Measurements from ENCODE around the gene PCGF1.

PCGF1 gene

DNA sequence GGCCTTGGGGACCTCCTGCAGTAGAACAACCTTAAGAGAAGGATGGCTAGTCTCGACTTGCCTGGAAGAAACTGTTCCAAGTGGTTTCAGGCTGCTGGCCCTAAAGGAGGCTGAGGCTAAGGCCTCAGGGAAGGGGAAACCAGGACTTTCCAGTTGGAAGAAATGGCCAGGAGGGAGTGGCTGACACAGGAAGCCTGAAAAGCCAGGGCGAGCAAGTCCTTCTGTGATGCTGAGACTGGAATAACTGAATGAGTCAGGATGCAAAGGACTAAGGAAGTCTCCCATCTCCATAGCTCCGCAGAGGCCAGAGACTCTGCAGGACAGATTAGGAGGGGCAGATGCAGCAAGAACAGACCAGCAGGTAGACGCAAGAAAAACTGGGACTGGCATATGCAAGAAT lies 29.6 kb upstream of the PCGF1 start:
- FAIRE-seq (no peak), DNase-seq (ENCODE audit: insufficient read length, low spot score) (no peak)

- no peak for FAIRE-seq
- DNase-seq (ENCODE audit: insufficient read length, low spot score) = no peak
Measured at GRCh38 chr2:74536166-74536950, 28.9 kb upstream of the PCGF1 start.

DNA sequence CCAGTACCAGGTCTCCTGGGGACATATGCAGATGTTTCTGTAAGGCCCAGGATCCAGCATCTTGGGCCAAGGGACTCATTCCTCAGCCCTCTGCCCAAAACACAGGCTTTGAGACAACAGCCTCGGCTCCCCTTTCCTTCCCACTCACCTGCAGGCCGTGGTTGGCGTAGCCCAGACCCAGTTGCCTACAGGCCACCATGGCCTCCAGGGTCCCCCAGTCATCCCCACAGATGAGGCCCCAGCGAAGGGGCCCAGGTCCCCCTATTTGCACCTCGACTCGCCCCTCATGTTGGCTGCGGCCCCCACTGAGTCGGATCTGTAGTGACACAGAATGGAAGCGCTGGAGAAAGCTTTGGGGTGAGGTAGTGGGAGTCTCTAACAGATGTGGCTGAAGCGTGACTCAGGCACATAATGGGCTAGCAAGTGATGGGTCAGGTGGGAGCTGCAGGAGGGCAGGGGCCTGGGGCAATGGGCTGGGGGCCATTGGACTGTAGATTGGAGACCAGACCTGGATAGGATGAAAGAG lies 28.0 kb upstream of the PCGF1 start:
- FAIRE-seq = no peak
- DNase-seq (ENCODE audit: insufficient read length, low spot score) = no peak

GRCh38 chr2:74534411-74534810 lies 26.9 kb upstream of the PCGF1 start:
- FAIRE-seq = no peak

GRCh38 chr2:74533464-74533863 lies 26.0 kb upstream of the PCGF1 start:
- FAIRE-seq (no peak), DNase-seq (ENCODE audit: insufficient read length, low spot score) (no peak)

More at GRCh38 chr2:74534411-74534810, 26.9 kb upstream of the PCGF1 start:
- DNase-seq (ENCODE audit: insufficient read length, low spot score) = no peak

GRCh38 chr2:74532222-74532621 lies 24.7 kb upstream of the PCGF1 start:
- FAIRE-seq = no peak
- DNase-seq (ENCODE audit: insufficient read length, low spot score) = no peak

DNA sequence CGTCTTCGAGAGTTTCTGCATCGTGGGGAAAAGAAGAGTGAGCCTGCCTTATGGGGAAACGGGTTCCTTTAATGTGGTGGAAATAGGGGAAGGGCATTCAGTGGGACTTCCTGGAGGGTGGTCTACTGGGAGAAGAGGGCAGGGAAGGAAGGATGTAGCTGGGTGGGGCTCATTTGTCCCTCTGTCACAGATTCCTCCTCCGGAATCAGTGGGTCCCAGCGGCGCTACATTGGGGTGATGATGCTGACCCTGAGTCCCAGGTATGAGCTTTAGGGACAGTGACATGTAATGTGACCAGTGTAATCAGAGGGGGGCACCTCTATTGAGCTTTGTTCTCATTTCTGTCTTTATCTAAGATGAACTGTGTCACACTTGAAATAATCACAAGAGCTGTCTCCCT lies 24.2 kb upstream of the PCGF1 start:
- FAIRE-seq (no peak), DNase-seq (ENCODE audit: insufficient read length, low spot score) (no peak)

DNA sequence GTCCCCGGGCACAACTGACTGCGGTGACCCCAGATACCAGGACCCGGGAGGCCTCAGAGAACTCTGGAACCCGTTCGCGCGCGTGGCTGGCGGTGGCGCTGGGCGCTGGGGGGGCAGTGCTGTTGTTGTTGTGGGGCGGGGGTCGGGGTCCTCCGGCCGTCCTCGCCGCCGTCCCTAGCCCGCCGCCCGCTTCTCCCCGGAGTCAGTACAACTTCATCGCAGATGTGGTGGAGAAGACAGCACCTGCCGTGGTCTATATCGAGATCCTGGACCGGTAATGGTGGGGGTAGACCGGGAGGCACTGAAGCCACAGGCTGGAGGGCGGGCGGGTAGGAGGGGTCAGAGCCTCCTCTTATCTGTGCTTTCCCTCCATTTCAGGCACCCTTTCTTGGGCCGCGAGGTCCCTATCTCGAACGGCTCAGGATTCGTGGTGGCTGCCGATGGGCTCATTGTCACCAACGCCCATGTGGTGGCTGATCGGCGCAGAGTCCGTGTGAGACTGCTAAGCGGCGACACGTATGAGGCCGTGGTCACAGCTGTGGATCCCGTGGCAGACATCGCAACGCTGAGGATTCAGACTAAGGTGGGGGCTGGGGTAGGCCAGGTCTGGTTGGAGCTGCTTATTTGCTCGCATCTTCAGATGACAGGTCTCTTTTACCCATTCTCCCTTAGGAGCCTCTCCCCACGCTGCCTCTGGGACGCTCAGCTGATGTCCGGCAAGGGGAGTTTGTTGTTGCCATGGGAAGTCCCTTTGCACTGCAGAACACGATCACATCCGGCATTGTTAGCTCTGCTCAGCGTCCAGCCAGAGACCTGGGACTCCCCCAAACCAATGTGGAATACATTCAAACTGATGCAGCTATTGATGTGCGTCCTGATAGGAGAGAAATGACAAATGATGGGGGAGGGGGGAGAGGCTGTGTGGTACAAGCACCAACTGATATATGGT lies 23.0 kb upstream of the PCGF1 start:
- peak; percentile 31 for FAIRE-seq
- no peak for DNase-seq (ENCODE audit: insufficient read length, low spot score)

DNA sequence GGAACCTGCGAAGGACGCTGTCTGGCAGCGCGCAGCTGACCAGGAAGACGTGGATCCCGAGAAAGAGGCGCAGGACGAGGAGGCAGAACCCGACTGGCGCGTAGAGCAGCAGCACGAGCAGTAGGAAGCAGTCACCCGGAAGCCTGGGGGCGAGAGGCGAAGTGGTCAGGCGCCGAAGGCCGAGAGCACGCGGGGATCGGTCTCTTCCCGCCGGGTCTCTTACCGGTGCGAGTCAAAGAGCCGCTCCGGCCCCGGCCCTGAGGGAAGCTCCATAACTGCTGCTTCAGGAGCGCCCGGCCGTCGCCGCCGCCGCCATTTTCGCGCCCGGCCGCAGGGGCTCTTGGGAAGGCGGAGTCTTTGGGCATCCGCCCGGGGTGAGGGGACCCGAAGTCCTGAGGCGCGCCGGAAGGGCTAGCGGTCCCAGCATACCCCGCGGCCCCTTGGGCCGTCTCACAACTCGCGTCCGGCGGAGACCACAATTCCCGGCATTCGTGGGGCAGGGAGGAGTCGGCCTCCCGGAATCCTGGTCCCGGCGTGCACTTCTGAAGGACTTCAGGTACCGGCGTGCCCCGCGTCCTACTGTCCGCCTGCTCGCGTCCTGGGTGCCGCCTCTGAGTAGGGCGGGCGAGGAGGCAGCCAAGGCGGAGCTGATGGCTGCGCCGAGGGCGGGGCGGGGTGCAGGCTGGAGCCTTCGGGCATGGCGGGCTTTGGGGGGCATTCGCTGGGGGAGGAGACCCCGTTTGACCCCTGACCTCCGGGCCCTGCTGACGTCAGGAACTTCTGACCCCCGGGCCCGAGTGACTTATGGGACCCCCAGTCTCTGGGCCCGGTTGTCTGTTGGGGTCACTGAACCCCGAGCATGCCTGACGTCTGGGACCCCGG lies 22.1 kb upstream of the PCGF1 start, which contains the start of the genes AUP1 and HTRA2:
Gene AUP1 (minus strand): TSS at position 350 of the 882 bp plus-strand sequence. CDS start 77 bp downstream, at position 273.
Gene HTRA2 (plus strand): TSS at position 577 of the 882 bp plus-strand sequence. CDS start 74 bp downstream, at position 651.
- DNase-seq (ENCODE audit: insufficient read length, low spot score) (peak; percentile 97), FAIRE-seq (peak; percentile 91)

GRCh38 chr2:74528600-74529356 lies 21.3 kb upstream of the PCGF1 start:
- no peak for DNase-seq (ENCODE audit: insufficient read length, low spot score)
- FAIRE-seq = no peak

DNA sequence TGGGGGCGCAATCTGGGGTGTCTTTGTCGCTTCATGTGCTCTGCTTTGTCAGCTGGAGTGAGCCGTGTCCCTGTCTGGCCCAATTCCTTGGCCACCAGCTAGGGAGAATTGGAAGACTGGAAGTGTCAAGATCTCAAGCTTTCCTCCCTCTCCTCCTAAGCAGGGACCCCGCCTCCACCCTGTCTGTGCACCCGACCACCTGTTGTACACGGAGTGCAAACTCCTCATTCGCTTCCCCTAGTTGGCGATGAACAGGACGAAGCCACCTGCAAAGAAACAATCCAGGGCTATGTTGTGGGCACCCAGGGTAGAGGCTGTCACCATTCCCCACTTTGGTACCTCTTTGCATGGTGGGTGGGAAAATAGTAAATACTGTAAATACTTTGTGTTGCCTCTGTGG lies 20.2 kb upstream of the PCGF1 start:
- FAIRE-seq (no peak), DNase-seq (ENCODE audit: insufficient read length, low spot score) (no peak)

- FAIRE-seq = no peak
- no peak for DNase-seq (ENCODE audit: insufficient read length, low spot score)
Measured at GRCh38 chr2:74526649-74527230, 19.2 kb upstream of the PCGF1 start.

GRCh38 chr2:74525717-74526648 lies 18.5 kb upstream of the PCGF1 start, which contains the start of gene DQX1:
Gene DQX1 (minus strand): TSS chr2:74526231. CDS start chr2:74525729, 502 bp downstream.
- DNase-seq (ENCODE audit: insufficient read length, low spot score) = no peak
- FAIRE-seq = peak; percentile 84

- DNase-seq (ENCODE audit: insufficient read length, low spot score) (no peak), FAIRE-seq (no peak)
Measured at GRCh38 chr2:74524955-74525716, 17.6 kb upstream of the PCGF1 start.

DNA sequence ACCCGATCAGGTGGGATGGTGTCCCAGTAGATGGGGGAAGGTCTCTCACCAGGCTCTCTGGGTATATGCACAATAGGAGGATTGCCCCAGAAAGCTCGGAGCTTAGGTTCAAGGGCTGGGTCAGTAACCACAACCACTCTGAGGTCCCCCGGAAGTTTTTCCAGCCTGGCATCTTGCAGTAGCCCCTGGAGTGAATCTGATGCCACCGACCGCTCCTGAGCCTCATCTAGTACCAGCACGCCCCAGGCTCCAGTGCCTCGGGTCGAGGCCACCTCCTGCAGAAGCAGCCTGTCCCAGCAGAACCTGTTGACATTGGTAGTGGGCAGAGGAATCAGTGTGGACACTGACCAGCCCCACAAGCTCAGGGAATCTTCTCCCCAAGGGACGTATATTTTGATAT lies 16.5 kb upstream of the PCGF1 start:
- DNase-seq (ENCODE audit: insufficient read length, low spot score) (no peak), FAIRE-seq (no peak)

DNA sequence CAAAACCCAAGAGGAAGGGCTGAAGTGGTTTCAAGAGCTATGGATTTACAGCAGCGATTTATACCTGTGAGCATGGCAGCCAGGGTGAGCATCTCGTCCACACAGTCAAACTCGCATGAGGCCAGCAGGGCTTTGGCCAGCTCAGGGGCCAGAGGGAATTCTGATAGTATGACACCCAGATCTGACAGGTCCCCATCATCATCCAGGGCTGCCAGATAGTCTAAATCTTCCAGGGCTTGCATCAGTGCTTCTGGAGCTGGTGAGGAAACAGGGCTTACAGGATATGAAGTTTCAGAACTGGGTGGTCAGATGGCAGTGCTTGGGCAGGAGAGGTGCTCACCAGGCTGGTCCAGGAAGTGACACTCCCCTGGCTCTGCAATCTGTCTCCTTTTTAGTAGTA lies 15.0 kb upstream of the PCGF1 start:
- FAIRE-seq = no peak

GRCh38 chr2:74516650-74517049 lies 9.2 kb upstream of the PCGF1 start:
- no peak for FAIRE-seq
- DNase-seq (ENCODE audit: insufficient read length, low spot score) = no peak

More for the DNA sequence above, 15.0 kb upstream of the PCGF1 start:
- DNase-seq (ENCODE audit: insufficient read length, low spot score) = no peak

Data from GM19239 (cell line).